SU-DHL-6 (cell line): ENCODE results near the gene TMA7.

Experiments
- CTCF ChIP-seq: fragments of 200-600 bp; sonication (generic); IDR thresholded peaks from one replicate; pipeline ENCODE4 v1.5.1; 2017; ENCODE audit warnings: antibody characterized with exemption, mild to moderate bottlenecking, low read length, moderate library complexity; ENCODE audit not compliant: insufficient read depth, poor library complexity, severe bottlenecking
- EZH2phosphoT487 ChIP-seq: fragments of 200-600 bp; sonication (generic), shearing (Covaris generic); conservative IDR thresholded peaks from 2 replicates; pipeline ENCODE4 v1.6.1; 2018; ENCODE audit warnings: mild to moderate bottlenecking, antibody characterized with exemption, low read length, moderate library complexity, mixed read lengths

DNA sequence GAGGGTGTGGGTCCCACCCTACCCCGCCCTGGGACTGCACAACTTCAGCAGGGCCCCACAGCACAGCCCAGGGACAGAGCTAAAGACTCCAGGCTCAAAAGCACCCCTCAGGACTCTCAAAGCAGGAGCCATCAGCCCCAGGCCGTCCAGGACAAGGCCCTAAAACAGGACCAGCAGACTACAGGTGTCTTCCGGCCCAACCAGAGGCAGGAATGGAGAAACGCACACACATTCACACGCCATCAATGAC, 32.5 kb downstream of the TMA7 start:
- TF ChIP-seq CTCF (no peak), EZH2phosphoT487 (no peak)
